ENCODE results near the gene PRM1. TPM values are rescaled to one million over a fixed set of nuclear protein-coding genes. Genes with fewer than 3 reads are reported as not detected.
"Not testable (repeated sequence)": the region's sequence is repeated elsewhere in the genome, so short reads cannot be mapped to it uniquely, and the experiment has no call there.

The PRM1 gene
- total RNA-seq, 1 donor from 2014 or later = not detected

DNA sequence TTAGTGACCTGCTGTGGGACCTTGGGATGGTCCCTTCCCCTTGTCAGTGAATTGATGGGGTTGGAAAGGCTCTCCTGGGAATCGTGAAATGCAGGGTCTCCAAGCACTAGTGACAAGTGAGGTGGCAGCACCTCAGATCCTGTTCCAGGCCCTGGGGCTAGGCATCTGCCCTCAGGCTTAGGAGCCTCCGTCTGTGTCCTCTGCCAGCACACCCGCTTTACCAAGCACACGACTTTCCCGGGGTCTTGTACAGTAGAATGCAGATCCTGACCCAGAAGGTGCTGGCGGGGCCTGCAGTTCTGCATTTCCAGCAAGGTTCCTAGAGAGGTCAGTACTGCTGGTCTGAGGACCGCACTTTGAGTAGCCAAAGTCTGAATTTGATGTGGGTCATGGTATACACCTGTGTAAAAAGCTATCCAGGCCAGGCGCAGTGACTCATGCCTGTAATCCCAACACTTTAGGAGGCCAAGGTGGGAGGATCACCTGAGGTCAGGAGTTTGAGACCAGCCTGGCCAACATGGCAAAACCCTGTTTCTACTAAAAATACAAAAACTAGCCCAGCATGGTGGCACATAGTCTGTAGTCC, 33.3 kb upstream of the PRM1 start:
- DNase-seq (ENCODE audit: low spot score) = no peak

DNA sequence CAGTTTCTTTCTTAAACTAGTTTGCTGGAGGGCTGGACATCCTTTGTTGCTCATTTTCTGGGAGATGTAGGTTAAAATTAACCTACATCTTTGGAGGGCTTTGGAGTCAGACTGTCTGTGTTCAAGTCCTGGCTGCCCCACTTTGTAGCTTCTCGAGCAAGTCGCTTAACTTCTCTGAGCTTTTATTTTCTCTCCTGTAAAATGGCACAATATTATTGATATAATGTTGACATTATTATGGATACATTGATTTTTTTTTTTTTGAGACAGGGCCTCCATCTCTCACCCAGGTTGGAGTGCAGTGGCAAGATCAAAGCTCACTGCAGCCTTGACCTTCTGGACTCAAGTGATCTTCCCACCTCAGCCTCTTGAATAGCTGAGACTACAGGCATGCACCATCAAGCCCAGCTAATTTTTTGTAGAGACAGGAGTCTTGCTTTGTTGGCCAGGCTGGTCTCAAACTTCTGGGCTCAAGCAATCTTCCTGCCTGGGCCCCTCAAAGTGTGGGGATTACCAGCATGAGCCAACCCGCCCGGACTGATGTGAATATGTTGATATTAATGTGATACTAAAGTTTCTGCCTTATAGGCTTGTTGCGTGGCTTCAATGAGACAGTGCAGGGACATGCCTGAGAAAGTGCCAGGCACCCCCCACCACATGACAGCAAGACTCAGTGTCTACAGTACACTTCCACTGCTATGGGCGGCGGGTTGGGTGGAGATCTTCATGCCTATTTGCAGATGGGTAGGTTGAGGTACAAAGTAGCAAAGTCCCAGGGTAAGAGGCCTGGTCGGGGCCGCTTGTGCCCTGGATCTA, 32.6 kb upstream of the PRM1 start:
- no peak for DNase-seq (ENCODE audit: low spot score)

DNA sequence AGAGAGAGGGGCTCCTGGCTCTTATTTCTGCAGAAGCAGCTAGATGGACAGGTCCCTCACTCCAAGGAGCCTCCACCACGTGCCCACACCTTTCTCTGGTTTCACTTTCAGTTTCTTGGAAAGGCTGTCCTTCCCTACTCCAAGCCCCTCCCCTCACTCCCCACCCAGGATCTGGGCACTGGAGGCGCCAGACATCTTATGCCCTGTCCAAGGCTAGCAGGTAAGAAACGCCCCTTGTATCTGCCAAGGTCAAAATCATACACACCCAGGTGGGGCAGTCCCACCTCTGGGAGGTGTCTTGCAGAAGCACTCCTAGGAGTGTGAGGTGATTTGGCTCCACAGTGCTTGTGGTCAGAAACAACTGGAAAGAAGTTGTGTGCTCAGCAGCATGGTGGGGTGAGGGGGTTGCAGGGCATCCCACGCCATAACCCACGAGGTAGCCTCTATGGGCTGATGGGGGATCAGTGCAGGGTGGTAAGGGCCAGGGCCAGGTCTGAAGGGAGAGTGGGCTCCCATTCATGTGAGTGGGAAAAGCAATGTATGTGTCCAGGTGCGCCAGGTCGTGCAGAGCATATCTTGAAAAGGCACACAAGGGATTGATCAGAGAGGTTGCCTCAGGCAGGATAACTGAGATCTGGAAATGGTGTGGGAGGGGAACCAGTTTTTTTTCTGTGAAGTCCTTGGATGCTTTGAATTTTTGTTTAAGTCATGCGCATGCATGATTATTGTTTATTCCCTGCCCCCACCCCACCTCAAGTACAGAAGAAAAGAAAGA, 31.8 kb upstream of the PRM1 start:
- peak; percentile 28 for DNase-seq (ENCODE audit: low spot score)

- DNase-seq (ENCODE audit: low spot score) = no peak
Measured at GRCh38 chr16:11310997-11311561, 29.9 kb upstream of the PRM1 start.

DNA sequence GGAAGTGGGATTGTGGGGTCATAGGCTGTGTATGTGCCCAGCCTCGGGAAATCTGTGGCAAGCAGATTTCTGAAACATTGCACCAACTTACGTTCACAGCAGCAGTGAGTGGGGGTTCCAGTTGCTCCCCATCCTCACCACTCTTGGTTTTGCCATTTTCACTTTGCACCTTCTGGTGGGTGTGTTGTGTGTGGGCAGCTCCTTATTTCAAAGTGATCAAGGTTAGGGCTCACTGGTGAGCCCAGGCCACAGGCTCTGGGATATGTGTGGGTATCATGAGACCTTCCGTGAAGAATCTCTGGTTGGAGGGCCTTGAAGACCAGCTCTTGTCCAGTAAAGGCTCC, 29.5 kb upstream of the PRM1 start:
- no peak for DNase-seq (ENCODE audit: low spot score)

GRCh38 chr16:11309895-11310633, 28.9 kb upstream of the PRM1 start:
- no peak for DNase-seq (ENCODE audit: low spot score)

- no peak for DNase-seq (ENCODE audit: low spot score)
Measured at GRCh38 chr16:11308493-11309283, 27.6 kb upstream of the PRM1 start.

DNA sequence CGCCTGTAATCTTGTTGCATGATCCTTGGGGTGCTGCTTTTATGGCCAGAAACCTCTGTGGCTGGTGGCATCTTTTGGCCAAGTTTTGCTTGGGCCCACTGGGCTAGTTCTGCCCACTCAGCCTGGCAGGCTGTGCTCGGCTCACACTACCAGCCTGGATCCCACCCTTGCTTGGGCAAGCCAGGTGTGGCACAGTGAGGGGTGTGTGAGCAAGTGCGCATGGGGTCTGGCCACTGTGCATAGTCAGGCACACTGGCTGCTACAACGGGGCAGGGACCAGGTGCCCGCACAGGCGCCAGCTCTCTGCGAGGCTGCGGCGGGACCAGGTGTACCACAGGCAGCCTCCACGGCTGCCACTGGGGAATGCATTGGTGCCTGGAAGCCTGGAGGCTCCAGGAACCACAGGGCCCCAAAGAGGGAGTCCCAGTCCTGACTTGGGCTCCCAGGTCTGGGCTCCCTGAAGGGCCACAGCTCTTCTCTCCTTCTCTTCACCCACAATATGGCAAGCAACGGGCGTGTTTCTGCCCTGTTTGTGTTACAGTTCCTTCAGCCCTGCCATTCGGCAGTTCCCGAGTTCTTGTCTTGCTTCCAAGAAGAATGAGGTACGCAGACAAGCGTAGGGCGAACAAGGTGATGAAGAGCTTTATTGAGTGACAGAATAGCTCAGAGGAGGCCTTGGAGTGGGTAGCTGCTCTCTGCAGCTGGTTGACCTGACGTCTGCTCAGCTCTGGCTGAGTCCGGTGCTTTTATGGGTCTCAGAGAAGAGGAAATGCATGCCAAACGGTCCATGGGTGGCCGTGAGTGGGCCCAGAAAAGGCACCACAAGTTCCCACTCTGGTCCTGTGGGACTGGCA, 26.7 kb upstream of the PRM1 start:
- DNase-seq (ENCODE audit: low spot score) = no peak

DNA sequence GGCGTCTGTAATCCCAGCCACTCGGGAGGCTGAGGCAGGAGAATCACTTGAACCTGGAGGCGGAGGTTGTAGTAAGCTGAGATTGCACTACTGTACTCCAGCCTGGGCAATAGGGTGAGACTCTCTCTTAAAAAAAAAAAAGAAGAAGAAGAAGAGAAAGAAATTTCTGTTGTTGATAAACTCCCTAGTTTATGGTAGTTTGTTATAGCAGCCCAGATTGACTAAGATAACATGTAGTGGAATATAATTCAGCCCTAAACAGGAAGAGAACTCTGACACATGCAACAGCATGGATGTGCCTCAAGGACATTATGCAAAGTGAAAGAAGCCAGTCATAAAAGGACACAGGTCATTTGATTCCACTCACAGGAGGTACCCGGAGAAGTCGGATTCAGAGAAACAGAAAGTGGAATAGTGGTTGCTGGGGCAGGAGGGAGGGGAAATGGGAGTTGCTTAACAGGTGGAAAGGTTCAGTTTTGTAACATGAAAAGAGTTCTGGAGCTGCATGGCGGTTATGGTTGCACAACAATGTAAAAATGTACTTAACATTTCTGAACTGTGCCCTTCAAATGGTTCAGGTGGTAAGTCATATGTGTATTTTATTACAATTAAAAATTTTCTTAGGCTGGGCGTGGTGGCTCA, 26.0 kb upstream of the PRM1 start:
- no peak for DNase-seq (ENCODE audit: low spot score)

- DNase-seq (ENCODE audit: low spot score) = no peak
Measured at GRCh38 chr16:11306381-11306780, 25.3 kb upstream of the PRM1 start.

DNA sequence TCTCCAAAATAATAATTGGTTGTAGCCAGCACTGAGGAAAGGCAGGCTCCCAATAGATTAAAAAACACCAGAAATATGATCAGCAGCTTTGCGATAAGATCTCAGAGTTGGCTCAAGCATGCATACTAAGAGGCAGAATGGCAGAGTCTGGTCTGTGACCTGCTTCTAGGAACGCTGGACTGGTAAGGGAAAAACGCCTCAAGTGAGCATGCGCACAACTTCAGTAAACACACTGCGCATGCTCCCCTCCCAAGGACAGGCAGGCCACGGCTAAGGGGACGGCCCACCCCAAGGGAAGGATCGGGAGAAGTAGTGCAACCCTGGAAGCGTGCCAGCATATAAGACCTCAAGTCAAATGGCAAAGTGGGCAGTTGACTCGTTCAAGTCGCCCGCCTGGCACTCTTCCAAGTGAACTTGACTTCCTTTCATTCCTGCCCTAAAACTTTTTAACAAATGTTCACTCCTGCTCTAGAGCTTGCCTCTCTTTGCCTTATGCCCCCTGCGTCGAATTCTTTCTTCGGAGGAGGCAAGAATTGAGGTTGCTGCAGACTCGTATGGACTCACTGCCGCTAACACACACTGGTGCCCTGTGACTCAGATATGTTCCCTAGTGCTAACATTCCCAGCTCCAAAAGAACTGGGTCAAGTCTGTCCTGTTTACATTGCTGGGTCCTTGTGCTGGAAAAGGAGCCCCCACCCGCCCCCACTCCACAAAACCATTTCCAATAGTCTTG, 22.4 kb upstream of the PRM1 start:
- no peak for DNase-seq (ENCODE audit: low spot score)

GRCh38 chr16:11302977-11303376, 21.8 kb upstream of the PRM1 start:
- DNase-seq (ENCODE audit: low spot score) = no peak

DNA sequence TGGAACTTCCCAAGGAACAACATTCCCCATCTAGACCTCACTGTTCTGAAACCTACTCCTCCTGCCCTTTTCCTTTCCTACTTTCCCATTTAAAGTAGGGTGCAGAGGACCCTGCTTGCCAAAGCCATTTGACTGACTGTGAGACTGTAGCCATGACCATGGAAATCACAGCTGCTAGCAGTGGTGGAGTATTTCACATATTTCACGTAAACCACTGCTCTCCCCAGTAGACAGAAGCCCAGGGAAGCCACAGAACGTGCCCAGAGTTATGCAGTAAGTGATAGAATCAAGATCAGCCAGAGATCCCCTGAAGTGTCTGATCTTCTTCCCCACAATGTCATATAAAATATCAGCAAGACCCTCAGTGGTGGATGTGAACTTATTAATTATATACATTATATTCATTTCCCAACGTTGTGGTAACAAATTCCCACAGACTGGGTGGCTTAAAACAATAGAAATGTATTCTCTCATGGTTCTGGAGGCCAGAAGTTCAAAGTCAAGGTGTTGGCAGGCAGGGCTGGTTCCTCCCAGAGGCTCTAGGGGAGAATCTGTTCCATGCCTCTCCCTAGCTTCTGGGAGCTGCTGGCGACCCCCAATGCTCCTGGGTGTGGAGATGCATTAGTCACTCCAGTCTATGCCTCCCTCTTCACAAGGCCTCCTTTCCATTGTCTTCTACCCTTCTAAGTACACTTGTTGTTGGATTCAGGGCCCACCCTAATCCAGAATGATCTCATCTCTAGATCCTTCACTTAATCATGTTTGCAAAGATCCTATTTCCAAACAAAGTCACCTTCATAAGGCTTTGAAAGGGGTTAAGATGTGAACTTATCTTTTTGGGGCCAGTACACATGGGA, 20.7 kb upstream of the PRM1 start:
- DNase-seq (ENCODE audit: low spot score) = no peak

DNA sequence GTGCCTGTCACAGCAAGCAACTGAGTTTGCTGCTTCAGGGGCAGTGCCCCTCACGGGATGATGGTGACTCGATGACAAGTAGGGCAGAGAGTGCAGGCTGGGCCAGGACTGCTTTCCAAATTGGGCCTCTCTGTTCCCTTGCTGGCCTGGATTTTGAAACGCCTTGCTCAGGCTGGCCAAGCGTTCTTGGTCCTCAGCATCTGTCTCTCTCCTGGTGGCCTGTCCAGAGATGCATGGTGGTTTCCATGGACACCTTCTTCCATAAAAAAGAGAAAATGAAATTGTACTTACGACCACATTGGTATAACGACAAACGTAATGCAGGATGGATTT, 19.4 kb upstream of the PRM1 start:
- no peak for DNase-seq (ENCODE audit: low spot score)

DNA sequence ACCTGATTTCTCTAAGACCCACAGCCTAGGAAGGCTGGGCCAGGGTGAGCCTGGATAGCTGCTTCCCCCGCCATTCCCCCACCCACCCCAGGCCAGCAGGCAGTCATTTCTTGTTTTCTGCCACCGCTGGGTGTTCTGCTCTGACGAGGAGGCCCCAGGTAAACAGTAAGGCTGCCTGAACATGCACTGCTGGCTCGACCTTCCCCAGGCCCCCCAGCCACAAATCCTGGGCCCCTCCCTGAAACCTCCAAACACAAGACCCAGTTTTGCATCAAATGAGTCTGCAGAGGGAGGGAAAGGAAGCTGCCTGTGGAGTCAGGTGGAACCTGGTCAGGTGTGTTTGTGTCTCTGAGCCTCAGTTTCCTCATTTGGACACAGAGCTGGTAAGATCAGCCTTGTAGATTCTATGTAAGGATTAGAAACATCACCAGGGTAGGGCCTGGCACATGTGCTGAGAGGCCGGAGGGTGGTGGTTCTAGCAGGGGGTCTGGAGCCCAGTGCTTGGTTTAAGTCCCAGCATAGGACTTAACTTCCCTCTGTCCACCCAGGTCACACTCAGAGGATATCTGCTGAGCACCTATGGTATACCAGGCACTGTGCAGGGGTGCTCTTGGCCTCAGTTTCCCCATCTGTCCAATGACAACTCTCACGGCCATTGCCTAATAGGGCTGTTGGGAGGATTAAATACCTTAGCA, 18.9 kb upstream of the PRM1 start:
- DNase-seq (ENCODE audit: low spot score) = no peak

DNA sequence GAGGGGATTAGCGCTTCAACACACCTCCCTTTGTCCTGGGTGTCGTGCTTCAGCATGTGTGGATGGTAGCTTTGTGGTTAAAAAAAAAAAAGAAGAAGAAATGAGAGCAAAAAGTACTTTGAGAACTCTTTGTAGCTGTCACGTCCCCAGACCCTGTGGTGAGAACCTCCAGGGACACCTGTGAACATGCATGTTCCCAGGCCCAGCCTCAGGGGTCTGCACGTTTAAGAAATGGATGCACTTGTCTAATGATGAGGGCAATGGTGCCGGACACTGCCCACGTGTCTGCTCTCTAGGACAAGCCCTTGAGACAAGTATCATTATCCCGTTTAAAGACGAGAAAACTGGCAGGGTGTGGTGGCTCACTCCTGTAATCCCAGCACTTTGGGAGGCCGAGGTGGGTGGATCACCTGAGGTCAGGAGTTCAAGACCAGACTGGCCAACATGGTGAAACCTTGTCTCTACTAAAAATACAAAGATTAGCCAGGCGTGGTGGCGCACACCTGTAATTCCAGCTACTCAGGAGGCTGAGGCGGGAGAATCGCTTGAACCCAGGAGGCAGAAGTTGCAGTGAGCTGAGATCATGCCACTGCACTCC, 17.9 kb upstream of the PRM1 start:
- DNase-seq (ENCODE audit: low spot score) = not testable (repeated sequence)

All from mucosa of gallbladder (tissue), 1 donor.